ENCODE measurements around the gene THAP11. TPM values are rescaled to one million over a fixed set of nuclear protein-coding genes. Genes with fewer than 3 reads are reported as not detected.
A peak's percentile ranks its signal among the peaks of the same experiment; 100 is the strongest.

The THAP11 gene
- total RNA-seq, 4 donors from 2014 or later: 24.7 to 44.1 (median 32.7) TPM

- WGBS, 2 donors (ENCODE audit: low coverage in 1 of 2): 94% methylated on average over 21 of the region's 21 CpGs; no CpG with 5 or more reads in 1 of the 2 donors
These were observed 39.6 kb downstream of the THAP11 start for GRCh38 chr16:67881621-67882161.

GRCh38 chr16:67882374-67883145 lies 40.4 kb downstream of the THAP11 start:
- H3K4me1 ChIP-seq: peaks cover 0 to 11% (median 1%) of the 10 kb centered on the region in 4 donors
- no peak for TF ChIP-seq POLR2AphosphoS5 (IDR thresholded peaks at IDR 0.05)
- TF ChIP-seq POLR2A (IDR thresholded peaks at IDR 0.05): no peak
- no peak for TF ChIP-seq EP300 (IDR thresholded peaks at IDR 0.05; ENCODE audit: low read depth)
- no peak for TF ChIP-seq CTCF (IDR thresholded peaks at IDR 0.05)
- H3K36me3 ChIP-seq: peaks cover 0 to 48% (median 20%) of the 10 kb centered on the region in 4 donors

More at GRCh38 chr16:67881621-67882161, 39.6 kb downstream of the THAP11 start:
- Histone ChIP-seq H3K27me3 (no peaks in the 10 kb centered on the region), H3K4me3 (no peak overlapping the region), H3K9me3 (no peaks in the 10 kb centered on the region), H3K4me1 (peaks cover 0 to 11% (median 1%) of the 10 kb centered on the region in 4 donors), H3K36me3 (peaks cover 0 to 56% (median 21%) of the 10 kb centered on the region in 4 donors), H3K27ac (no peak overlapping the region)
- in situ Hi-C loops (cut with MboI; ENCODE audit: low pct_ligation_motif_present in 1 of 4, low pct_unique_long_range_greater_than_20kb in 1 of 4, low sequenced_read_pairs in 3 of 4): no loop called here
- TF ChIP-seq POLR2AphosphoS5 (IDR thresholded peaks at IDR 0.05) (no peak), POLR2A (IDR thresholded peaks at IDR 0.05) (no peak), CTCF (IDR thresholded peaks at IDR 0.05) (no peak), EP300 (IDR thresholded peaks at IDR 0.05; ENCODE audit: low read depth) (no peak)
- DNase-seq: no peak
- intact Hi-C loops (cut with DNase I; ENCODE audit: low total_unique reads): no loop called here

GRCh38 chr16:67883146-67883871 lies 41.2 kb downstream of the THAP11 start:
- Histone ChIP-seq H3K9me3 (no peaks in the 10 kb centered on the region), H3K4me3 (no peak overlapping the region), H3K4me1 (peaks cover 0 to 11% (median 1%) of the 10 kb centered on the region in 4 donors), H3K27ac (peak overlapping the region in 3 of 4 donors; percentile 36 to 50 (median 40)), H3K36me3 (peaks cover 0 to 41% (median 16%) of the 10 kb centered on the region in 4 donors), H3K27me3 (no peaks in the 10 kb centered on the region)
- intact Hi-C loops (cut with DNase I; ENCODE audit: low total_unique reads) (no loop called here), in situ Hi-C loops (cut with MboI; ENCODE audit: low pct_ligation_motif_present in 1 of 4, low pct_unique_long_range_greater_than_20kb in 1 of 4, low sequenced_read_pairs in 3 of 4) (no loop called here)
- TF ChIP-seq POLR2A (IDR thresholded peaks at IDR 0.05) (no peak), CTCF (IDR thresholded peaks at IDR 0.05) (no peak), POLR2AphosphoS5 (IDR thresholded peaks at IDR 0.05) (no peak), EP300 (IDR thresholded peaks at IDR 0.05; ENCODE audit: low read depth) (no peak)
- WGBS, 2 donors (ENCODE audit: low coverage in 1 of 2): 65% methylated on average over 6 of the region's 6 CpGs; no CpG with 5 or more reads in 1 of the 2 donors
- DNase-seq: peak; percentile 43

More at GRCh38 chr16:67882374-67883145, 40.4 kb downstream of the THAP11 start:
- no peak for DNase-seq
- Histone ChIP-seq H3K4me3 (no peak overlapping the region), H3K9me3 (no peaks in the 10 kb centered on the region), H3K27ac (peak overlapping the region in 1 of 4 donors; percentile 40), H3K27me3 (no peaks in the 10 kb centered on the region)
- 84% methylated on average over 18 of the region's 18 CpGs; no CpG with 5 or more reads in 1 of the 2 donors for WGBS, 2 donors (ENCODE audit: low coverage in 1 of 2)
- in situ Hi-C loops (cut with MboI; ENCODE audit: low pct_ligation_motif_present in 1 of 4, low pct_unique_long_range_greater_than_20kb in 1 of 4, low sequenced_read_pairs in 3 of 4): no loop called here
- intact Hi-C loops (cut with DNase I; ENCODE audit: low total_unique reads): no loop called here

GRCh38 chr16:67883872-67884261 lies 41.7 kb downstream of the THAP11 start:
- H3K36me3 ChIP-seq: peaks cover 0 to 36% (median 13%) of the 10 kb centered on the region in 4 donors
- H3K27ac ChIP-seq: peak overlapping the region in 3 of 4 donors; percentile 11 to 53 (median 40)
- H3K4me3 ChIP-seq: no peak overlapping the region
- intact Hi-C loops (cut with DNase I; ENCODE audit: low total_unique reads) (no loop called here), in situ Hi-C loops (cut with MboI; ENCODE audit: low pct_ligation_motif_present in 1 of 4, low pct_unique_long_range_greater_than_20kb in 1 of 4, low sequenced_read_pairs in 3 of 4) (no loop called here)
- peaks cover 0 to 11% (median 1%) of the 10 kb centered on the region in 4 donors for H3K4me1 ChIP-seq
- WGBS, 2 donors (ENCODE audit: low coverage in 1 of 2): 60% methylated on average over 10 of the region's 11 CpGs; no CpG with 5 or more reads in 1 of the 2 donors
- TF ChIP-seq POLR2AphosphoS5 (IDR thresholded peaks at IDR 0.05): no peak
- peak; percentile 84 to 93 (median 87) for TF ChIP-seq CTCF (IDR thresholded peaks at IDR 0.05)
- DNase-seq: peak; percentile 72
- no peaks in the 10 kb centered on the region for H3K27me3 ChIP-seq
- no peaks in the 10 kb centered on the region for H3K9me3 ChIP-seq

All from transverse colon (tissue), 4 donors.